MM.1S (cell line): Measurements from ENCODE around the gene EPB41L4B.

Experiments
- EZH2 ChIP-seq: fragments of 300-600 bp; sonication (generic); optimal IDR thresholded peaks from 2 replicates; pipeline ENCODE3; 2017; ENCODE audit warnings: low read depth, mild to moderate bottlenecking, antibody characterized with exemption, low read length, mixed read lengths
- EZH2phosphoT487 ChIP-seq: fragments of 300-600 bp; sonication (generic); IDR thresholded peaks from 2 replicates; pipeline ENCODE4 v1.6.1; 2018; ENCODE audit warnings: antibody characterized with exemption, low read length
- TF ChIP-seq, protein P1 (sequence below): fragments of 300-600 bp; sonication (generic); IDR thresholded peaks from 2 replicates; pipeline ENCODE4 v1.5.1; 2016; ENCODE audit warnings: antibody characterized with exemption, low read length, mixed read lengths

DNA sequence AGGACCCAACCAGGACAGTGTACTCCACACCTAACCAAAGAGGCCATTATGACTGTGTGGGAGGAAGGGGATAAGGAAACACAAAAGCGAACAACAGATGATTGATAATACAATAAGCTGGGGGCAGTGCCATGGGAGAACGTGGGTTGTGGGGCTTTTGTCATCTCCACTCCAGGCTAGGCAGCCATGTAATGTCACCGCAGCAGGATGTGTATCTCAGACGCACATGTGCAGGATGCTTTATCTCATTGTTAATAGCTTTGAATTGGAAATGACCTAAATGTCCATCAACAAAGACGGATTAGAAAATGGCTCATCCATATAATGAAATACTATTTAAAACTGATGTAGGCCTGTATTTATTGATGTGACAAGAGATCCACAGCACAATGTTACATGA, 51.0 kb downstream of the EPB41L4B start:
- TF ChIP-seq, protein P1, sequence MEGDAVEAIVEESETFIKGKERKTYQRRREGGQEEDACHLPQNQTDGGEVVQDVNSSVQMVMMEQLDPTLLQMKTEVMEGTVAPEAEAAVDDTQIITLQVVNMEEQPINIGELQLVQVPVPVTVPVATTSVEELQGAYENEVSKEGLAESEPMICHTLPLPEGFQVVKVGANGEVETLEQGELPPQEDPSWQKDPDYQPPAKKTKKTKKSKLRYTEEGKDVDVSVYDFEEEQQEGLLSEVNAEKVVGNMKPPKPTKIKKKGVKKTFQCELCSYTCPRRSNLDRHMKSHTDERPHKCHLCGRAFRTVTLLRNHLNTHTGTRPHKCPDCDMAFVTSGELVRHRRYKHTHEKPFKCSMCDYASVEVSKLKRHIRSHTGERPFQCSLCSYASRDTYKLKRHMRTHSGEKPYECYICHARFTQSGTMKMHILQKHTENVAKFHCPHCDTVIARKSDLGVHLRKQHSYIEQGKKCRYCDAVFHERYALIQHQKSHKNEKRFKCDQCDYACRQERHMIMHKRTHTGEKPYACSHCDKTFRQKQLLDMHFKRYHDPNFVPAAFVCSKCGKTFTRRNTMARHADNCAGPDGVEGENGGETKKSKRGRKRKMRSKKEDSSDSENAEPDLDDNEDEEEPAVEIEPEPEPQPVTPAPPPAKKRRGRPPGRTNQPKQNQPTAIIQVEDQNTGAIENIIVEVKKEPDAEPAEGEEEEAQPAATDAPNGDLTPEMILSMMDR, result no peak
- TF ChIP-seq EZH2, result no peak
- no peak for TF ChIP-seq EZH2phosphoT487
